ENCODE measurements around the gene BLACAT1.

The BLACAT1 gene

DNA sequence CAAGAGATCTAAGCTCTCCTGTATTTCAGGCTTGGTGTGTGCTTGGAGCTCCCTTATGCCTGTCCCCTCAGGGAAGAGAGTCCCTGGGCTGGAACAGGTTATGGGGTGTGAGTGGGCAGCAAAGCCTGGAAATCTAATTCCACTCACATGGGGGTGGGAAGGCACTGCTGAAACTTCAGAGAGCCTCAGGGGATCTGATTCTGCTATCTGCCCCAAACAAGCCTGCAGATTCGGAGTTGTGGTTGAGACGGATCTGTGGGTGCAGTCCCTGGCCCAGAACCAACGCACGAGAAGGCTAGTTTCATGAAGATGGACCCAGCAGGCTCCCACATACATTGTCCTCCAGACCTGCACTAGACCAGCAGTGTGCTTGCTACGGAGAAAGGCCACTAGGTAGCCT is 2.9 kb downstream of the BLACAT1 start:
- DNase-seq = no peak

DNA sequence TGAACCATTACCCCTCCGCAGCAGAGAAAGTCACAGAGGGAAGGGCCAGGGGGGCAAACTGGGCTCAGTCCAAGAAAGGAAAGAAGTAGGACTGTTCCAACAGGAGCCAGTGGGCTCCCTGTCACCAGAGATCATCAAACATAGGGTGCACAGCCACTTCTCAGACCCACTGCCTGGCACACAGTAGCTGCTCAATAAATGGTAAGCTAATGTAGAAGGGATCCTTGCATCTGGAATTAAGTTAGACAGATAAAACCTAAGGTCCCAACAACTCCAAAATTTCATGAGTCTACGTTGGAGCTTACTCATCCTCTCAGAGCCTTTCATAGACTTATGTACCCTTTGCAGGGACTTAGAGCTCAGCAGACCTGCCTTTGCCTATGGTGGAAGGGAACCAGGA is 3.5 kb downstream of the BLACAT1 start:
- no peak for DNase-seq

DNA sequence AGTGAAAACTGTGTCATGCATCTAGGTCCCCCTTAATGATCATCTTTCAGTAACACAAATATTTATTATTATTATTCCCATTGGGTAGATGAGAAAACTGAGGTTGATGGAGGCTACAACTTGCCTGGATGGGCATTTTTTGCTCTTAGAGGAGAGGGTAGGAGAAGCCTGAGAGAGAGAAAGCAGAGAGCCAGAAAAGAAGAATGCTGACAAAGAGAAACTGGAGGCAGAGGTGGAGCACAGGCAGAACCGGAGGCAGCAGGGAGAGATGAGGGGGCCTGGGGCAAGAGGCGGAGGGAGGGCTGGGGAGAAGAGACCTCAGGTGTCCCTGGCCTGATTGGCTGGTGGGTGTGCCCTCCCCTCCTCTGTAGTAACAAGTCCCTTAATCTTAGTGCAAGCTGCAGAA is 4.1 kb downstream of the BLACAT1 start:
- no peak for DNase-seq

DNA sequence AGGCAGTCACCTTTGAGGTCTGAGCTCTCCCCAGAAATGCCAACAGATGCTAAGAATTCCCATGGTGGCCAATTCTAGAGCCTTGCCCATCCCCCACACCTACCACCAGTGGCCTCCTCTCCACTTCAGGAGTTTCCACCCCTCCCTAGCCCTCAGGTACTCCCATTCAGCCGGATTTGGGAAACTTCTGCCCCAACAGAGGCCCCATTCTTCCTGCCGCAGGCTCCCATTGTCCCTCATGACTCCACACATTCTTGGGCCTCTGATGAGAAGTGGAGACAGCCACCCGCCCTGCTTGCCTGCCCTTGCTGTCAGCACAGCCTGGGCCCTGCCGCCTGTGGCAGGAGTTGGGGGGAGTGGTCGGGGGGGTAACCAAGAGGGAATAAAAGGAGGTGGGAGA is 4.6 kb downstream of the BLACAT1 start:
- no peak for DNase-seq

- no peak for DNase-seq
Observed at GRCh38 chr1:205450448-205450847, 5.4 kb downstream of the BLACAT1 start.

DNA sequence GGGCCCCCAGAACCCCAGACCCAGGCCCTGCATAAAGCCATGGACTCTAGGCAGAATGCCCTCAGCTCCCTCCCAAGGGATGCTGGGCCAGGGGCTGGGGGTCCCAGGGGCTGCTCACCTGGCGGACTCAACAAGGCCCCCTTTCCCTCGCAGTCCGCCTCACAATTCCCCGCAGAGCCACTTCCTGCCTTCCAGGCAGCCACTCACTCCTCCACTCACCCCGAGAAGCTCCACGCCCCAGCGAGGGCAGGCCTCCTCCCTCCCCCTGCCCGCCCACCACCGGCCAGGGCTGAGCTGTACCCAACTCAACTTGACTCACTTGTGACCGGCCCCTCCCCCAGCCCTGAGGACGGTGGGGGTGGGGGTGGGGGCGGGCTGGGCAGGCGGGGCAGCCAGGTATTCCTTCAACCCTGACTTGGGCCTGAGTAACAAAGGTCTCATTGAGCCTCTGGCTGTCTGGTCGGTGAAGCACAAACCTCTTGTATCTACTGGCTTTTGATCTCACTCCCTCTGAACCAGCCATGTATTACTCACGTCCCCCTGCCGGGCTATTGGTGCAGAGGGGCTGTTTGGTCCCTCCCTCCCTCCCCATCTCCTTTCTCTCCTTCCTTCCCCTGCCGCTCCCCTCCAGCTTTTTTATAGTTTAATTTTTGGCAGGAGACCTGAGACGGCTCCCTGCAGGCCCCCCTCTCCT is 5.9 kb downstream of the BLACAT1 start:
- peak; percentile 16 for DNase-seq

GRCh38 chr1:205449254-205449749 is 6.5 kb downstream of the BLACAT1 start:
- DNase-seq = no peak

DNA sequence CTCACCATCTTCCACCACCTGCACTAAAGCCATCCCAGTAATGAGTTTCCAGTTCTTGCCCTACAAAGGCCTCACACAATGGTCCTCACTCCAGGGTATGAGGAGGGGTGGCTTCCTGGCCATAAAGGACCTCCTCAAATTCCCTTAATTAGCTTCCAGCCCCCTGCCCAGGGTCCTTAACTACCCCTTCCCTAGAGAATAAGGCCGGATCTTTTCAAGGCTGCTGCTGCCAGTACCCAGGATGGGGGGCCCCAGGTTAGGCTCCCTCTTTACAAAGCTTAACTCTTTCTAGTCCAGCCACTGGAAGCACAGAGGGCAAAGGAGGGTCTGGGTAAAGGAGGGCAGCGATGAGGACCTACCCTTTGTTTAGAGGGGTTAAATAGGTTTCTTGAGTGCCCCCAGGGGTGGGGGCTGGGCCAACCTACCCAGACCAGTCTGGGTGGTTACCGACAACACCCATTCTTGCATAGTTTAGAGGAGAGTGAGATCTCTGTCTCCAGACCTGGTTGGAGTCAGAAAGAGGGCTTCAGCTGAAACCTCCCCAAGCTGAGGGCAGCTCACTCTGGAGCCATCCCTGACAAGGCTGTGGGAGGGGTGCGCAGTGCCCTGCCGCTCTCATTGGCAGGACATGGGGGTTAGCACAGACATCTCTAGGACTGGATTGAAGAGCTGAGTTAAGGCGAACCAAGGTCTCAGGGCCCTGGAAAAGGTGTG is 7.1 kb downstream of the BLACAT1 start:
- DNase-seq = no peak

GRCh38 chr1:205447457-205448341 is 8.1 kb downstream of the BLACAT1 start:
- no peak for DNase-seq

- no peak for DNase-seq
Observed at GRCh38 chr1:205446828-205447227, 9.0 kb downstream of the BLACAT1 start.

GRCh38 chr1:205445646-205445935 is 10.3 kb downstream of the BLACAT1 start:
- DNase-seq = no peak

DNA sequence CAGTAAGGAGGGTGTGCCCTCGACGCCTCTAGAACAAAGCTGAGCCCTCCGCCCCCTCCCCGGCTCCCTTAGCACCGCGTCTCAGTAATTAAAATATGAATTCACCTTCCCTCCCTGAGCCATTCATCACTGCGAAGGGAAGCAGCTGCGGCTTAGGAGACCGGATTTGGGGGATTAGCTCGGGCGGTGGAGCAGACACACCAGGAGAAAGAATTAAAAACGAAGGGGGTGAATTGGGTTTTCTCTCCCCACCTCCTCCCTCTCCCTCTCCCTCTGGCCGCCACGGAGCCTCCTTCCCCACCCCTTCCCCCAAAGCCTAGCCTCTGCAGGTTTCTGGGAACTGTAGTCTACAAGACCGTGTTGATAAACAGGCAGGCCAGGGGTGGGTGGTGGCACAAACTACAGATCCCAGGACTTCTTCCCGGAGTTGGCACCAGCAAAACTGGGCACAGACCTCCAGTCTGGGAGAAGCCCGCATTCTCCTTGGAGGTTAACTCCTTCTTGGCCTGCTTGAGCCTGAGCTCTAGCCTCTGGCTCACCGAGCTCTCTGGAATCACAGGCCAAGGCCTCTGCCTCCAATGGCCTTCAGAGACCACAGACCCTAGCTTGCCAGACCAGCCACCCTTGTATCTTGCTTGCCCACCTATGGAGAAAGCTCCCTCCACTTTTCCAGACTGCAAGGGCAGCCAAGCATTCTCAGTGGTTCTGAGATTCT is 10.8 kb downstream of the BLACAT1 start:
- no peak for DNase-seq

GRCh38 chr1:205444300-205444930 is 11.4 kb downstream of the BLACAT1 start:
- DNase-seq = no peak

- DNase-seq = no peak
Observed at GRCh38 chr1:205443585-205444299, 12.1 kb downstream of the BLACAT1 start.

GRCh38 chr1:205442051-205442725 is 13.7 kb downstream of the BLACAT1 start:
- no peak for DNase-seq

DNA sequence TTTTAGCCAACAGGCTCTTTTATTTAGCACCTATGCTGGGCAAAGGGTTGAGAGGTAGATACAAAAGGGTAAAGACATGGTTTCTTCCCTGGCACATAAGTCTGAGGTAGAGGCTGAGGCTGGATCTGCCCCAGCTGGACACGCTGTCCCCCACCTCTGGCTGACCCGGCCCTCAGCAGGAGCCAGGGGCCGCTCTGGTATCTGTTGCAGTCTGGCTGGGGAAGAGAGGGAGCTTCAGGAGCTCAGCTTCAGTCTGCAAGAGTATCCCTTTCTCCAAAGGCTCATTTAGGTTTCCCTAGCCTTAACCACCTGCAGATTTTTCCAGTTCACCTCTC is 14.2 kb downstream of the BLACAT1 start:
- DNase-seq = no peak

GRCh38 chr1:205441318-205441633 is 14.6 kb downstream of the BLACAT1 start:
- no peak for DNase-seq

DNA sequence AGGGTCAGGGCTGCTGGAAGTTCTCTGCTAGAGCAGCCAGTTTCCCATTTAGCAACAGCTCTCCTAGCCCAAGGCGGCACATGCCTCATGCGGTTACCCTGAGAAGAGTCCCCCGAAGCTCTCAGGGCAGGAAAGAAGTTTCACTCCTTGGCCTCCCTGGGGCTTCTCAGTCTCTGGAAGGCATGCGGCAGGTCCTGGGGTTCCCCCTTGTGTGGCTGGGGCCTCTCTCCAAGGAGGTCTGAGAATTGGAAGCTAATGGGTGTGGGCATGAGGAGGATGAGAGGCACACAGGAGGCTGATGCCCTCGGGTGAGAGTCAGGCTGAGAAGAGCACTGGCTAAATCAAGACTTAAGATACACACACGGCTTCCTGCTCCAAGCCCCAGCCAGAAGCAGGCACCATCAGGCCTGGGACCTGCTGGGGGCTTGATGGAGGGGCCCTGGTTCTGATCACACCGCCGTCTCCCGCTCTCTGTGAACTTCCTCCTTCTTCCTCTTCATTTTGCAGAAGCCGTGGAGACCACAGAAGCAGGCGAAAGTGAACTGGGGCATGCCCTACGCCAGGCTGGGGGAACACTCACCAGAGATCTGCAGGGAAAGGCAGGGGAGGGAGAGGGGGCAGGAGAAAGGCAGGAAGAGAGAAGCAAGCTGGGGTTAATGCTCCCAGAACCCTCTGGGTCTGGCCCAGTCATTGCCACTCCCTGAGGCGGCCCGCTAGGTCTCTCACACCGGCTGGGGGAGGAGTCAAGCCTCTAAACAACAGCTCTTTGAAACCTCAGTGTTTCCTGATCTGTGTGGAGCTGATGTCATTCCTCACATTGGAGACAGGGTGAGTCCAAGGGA is 15.1 kb downstream of the BLACAT1 start:
- DNase-seq = peak; percentile 33

DNA sequence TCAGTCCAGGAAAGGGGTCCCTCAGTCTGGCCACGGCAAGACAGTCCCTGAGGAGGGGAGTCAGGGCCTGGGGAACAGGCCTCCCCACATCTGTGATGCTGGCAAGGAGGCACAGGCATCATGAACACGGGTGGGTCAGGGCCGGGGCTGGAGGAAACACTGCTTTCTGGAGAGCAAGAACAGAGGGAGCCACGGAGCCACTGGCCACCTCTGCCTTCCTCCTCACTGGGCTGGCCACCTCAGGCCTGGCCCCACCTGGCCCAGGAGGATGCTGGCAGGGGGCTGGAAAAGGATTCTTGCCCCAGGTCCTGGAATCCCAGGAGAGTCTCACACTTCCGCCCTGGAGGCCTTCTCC is 15.7 kb downstream of the BLACAT1 start:
- no peak for DNase-seq

Data from activated T-cell treated with anti-CD3 and anti-CD28 coated beads for 4 hours (primary cell).